Stimulated activated CD8-positive, alpha-beta memory T cell treated with anti-CD3 and anti-CD28 coated beads, Interleukin-7, amount 100 ng/mL, for 4 hours (primary cell): ENCODE measurements around the gene KIF6.

Experiments used
- DNase-seq, 2 donors: peaks; one replicate each; pipeline ENCODE4 v3.0.0-alpha.2; 2020; ENCODE audit warnings: low read depth in 2 of 2

The KIF6 gene

DNA sequence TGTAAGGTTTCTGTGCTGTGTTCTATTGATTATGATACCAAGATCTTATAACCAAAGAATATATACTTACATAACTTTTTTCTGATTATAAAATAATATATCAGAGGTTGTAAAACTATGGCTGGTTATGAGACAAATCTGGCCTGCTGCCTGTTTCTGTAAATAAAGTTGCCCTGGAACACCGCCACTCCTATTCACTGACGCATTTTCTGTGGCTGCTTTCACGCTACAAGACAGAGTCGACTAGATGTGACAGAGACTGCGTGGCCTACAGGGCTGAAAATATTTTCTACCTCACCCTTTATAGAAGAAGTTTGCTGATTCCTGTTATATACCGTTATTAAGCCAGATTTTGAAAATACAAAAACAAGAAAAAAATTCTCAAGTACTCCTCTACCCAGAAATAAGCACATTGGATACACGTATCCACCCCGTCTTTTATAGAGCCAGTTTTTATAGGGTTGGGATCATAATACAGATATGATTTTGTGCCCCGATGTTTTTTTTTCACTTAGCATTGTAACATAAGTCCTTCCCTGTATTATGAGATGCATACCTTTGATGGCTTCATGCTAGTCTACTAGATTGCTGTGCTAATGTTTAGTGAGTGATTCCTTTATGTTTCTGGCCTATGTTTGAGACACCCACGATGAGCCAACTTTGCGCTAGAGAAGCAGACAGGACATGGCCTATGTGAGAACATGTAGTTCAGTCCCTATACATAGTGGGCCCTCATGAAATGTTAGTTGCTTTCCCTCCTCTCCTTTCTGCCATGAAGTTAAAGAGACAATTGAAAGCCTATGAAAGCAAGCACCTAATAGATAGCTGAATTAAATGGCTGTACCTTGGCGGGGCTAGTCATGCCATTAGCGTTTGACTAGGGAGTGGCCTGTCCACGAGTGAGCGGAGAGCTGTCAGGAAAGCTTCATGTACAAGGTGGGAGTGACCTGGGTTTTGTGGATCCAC, 304.6 kb downstream of the KIF6 start:
- no peak for DNase-seq

GRCh38 chr6:39419607-39420006, 305.6 kb downstream of the KIF6 start:
- DNase-seq: no peak

DNA sequence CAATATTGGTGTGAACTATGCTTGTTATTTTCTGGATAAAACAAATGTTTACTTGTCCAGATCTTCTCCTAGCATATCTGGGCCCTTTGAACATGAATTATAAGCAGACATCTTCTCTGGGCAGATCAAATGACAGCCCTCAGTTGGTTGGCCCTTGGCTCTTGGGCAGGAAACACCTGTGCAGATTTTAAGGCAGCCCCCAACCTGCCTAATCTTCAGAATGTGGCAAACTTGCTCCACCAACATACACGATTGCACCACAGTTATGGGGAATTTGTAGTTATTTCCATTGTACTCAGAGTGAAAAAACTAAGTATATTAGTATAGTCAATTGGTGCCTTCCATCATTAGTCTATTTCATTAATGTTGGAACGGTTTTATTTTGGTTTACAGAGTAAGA, 307.8 kb downstream of the KIF6 start:
- DNase-seq: no peak

- DNase-seq: no peak
These were observed 308.5 kb downstream of the KIF6 start for GRCh38 chr6:39416728-39417127.

DNA sequence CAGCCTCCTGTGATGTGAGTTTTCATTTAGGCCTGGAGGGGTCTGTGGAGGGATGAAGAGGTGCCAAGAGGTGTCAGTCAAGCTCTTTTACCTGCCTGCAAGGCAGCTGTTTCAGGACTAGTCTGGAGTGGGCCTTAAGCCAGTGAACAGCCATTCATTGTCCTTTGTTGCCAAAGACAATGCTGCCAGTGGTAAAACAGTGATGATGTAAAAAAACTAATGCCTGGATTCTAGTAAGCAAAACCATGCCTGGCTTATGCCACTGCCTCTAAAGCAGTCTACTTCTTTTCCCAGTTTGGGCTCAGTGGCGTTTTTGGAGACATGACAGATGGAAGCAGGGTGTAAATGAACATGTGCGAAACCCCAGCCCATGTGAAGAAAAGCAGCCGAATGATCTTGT, 309.2 kb downstream of the KIF6 start:
- no peak for DNase-seq

GRCh38 chr6:39415482-39415881, 309.7 kb downstream of the KIF6 start:
- no peak for DNase-seq

DNA sequence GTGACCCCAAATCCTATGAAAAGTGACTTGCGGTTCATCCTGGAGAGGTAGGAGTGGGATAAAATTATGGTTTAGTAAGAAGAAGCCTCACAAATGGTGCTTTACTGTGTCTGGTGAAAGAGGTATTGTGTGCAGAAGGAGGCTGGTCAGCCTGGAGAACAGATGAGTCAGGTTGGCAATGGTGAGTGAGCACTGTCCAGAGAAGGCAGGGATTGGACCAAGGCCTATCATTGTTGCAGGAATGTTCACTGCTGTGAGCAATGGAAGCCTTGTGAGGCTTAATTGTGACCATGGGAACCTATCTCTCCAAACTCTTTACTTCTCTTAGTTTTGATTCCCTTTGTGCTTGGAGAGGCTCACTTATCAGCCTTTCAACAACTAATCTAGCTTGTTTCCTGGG, 313.7 kb downstream of the KIF6 start:
- no peak for DNase-seq

GRCh38 chr6:39411001-39411400, 314.2 kb downstream of the KIF6 start:
- no peak for DNase-seq

DNA sequence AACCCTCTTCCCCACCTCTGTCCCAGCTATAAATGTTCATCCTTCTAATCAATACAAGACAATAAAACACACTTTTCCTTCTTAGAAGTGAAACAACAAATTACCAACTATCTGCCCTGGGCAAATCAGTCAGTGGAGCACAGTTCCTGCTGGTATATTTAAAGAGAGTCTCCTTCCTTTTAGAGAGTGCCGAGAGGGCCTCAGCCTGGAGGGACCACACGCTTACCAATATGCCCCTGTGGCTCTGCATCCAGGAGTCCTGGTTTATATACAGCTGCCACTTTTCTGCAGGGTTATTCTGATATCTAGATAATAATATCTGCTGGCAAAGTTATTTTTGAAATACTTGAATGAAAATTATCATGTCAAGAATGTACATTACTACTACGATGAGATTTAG, 315.3 kb downstream of the KIF6 start:
- DNase-seq: no peak

GRCh38 chr6:39407446-39407993, 317.7 kb downstream of the KIF6 start:
- DNase-seq: no peak

- no peak for DNase-seq
These were observed 320.9 kb downstream of the KIF6 start for GRCh38 chr6:39404312-39404711.

- DNase-seq: no peak
These were observed 321.9 kb downstream of the KIF6 start for GRCh38 chr6:39403304-39403703.

GRCh38 chr6:39402239-39402751, 322.9 kb downstream of the KIF6 start:
- no peak for DNase-seq

GRCh38 chr6:39401376-39401775, 323.8 kb downstream of the KIF6 start:
- DNase-seq: no peak

DNA sequence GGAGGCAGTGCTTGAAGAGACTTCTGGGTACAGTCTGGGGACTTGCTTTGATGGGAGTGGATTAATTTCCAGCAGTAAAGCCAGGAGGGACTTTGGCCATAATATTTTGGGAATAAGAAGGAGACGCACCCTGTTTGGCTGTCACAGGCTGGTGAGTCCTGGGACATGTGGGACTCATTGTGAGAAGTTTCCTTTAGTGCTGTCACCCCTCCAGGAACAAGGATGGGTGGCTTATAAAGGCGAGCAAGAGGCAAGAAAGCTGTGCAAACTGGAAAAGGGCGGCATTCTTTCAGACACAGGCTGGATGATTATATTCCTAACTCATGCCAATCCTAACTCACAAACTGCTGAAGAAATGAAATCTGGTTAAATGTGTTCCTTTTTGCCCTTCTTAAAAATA, 325.2 kb downstream of the KIF6 start:
- no peak for DNase-seq

- no peak for DNase-seq
These were observed 328.4 kb downstream of the KIF6 start for GRCh38 chr6:39396854-39397253.

- no peak for DNase-seq
These were observed 332.1 kb downstream of the KIF6 start for GRCh38 chr6:39393075-39393474.

- no peak for DNase-seq
These were observed 334.0 kb downstream of the KIF6 start for GRCh38 chr6:39391182-39391581.

GRCh38 chr6:39389484-39389767, 335.8 kb downstream of the KIF6 start:
- no peak for DNase-seq

DNA sequence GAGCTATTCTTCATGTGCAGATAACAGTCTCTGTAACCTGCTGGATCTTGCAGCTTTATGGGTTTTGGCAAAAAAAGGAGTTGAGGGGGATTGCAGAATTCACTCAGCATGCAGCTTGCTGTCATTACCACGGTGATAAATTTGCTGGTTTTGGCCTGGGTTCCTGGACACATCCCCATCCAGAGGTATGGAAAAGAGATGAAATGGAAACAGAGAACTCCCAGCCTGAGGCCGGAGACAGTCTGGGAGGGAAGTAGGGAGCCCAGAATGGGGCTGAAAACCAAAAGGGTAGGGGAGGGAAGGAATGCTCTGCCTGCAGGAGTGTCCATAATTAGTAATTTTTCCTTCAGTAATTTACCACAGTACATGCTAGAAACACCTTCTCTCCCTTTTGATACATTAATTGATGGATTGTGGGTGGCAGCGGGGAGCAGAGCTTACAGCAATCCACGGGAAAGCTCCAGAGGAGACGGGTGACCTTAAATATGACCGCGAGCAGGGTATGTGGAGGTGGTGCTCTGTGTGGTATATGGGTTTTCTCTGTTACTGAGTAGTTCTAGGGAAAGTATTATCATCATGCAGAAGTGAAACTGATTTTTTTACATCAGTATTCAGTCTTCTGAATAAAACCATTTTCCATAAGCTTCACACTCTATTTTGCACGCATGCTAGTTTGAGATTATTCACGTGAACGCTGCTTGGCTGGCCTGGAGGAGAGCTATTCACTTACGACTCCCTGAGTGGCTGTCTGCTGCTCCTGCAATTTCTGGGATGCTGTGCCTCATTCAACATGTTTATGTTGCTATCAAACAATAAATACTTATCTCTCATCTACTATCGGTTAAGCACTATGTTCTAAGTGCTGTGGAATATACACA, 336.4 kb downstream of the KIF6 start:
- DNase-seq: no peak

DNA sequence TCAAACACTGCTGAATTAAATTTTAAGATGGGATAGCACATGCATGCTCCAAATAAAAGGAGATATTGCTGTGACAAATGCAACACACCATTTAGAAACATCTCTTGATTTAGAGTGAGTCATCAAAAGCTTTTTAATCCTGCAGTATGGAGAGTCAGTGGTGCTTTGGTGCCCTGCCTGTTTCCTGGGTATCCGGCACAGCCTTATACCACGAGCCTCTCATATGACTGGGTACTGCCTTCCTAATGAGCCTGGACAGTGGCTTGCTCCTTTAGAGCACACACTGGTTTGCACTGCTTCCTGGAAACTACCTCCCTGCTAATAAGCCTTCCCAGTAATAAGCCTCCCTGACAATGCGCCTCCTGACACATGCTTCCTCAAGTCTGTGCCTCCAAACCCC, 337.4 kb downstream of the KIF6 start:
- no peak for DNase-seq

DNA sequence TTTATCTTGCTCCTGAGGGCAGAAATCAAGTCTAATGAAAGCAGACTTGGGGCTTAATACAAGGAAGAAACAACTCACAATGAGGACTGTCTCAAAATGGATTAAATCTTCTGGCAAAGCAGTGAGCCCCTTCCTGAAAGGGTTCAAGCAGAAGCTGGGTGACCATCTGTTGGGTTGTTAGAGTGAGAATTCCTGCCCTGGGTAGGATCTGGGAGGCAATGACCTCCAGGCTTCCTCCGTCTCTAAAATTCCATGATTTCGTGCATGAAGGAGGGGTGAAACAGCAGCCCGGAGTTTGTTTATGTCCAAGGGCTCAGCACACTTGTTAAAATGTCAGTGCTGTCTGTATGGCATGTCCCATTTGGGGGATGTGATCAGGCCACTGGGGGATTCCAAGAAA, 338.7 kb downstream of the KIF6 start:
- no peak for DNase-seq
